H1 (cell line): ENCODE data around the gene RAB44. TPM values are rescaled to one million over a fixed set of nuclear protein-coding genes. Genes with fewer than 3 reads are reported as not detected.

Experiments
- POLR2AphosphoS5 ChIP-seq: IDR thresholded peaks from 2 replicates; pipeline ENCODE4 v1.6.1; 2011; ENCODE audit warnings: low read depth, low read length
- polyA plus RNA-seq, 7 experiments: library from polyadenylated mRNA; depleted of rRNA in 3 of 7; stranded (reverse) in 5 of 7; unstranded in 2 of 7; fragments of >200 nt in 5 of 7; fragments of 200-250 nt in 2 of 7; gene quantifications; 1 replicate in 5 of 7; 2 replicates in 1 of 7; 4 replicates in 1 of 7; pipeline versions ENCODE4 v1.2.1 to v1.2.3, GENCODE V29; 2011 to 2013; ENCODE audit warnings: missing spikeins in 2 of 7, mixed read lengths in 2 of 7
- total RNA-seq: library from RNA; stranded (reverse); fragmentation: NEBNext Ultra II Directional; extraction: Animal tissue kit (Norgen Biotek cat#: 25700); gene quantifications from 2 replicates; pipeline ENCODE4 v1.2.1, GENCODE V29; 2021

The RAB44 gene
- total and polyA plus RNA-seq, 2 of the 8 experiments (the other 6 are each of a cell fraction or from before 2014, with no cell fraction given) = 0.02 TPM; not detected in 1

DNA sequence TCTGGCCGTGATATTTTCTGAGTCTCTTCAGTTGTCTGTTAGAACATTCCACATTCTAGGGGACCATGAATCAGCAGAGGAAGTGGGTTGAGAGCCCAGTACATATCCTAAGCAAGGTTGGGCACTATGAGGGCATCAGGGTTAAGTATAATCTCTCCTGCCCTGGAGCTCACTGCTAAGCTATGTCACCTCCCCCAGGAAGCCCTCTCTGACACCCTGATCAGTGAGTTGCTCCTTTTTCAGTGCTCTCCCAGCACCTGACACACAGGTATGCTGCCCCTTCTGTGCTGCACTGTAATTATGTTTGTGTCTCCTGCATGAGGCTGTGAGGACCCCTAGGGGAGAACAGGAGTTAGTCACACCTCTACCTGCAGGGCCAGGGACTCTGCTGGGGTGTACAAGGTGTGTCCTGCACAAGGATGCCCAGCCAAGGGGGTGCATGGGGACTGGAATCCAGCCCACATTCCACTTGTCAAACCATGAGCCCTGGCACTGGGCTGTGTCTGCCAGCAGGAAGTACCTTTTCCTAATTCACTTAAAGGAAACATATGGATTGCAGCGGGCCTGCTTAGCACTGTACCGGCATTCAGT, 3.9 kb downstream of the RAB44 start (continued):
- TF ChIP-seq POLR2AphosphoS5 = no peak
- TF ChIP-seq, all 59 proteins: peak for 5
